Uterus (tissue), 2 donors: ENCODE data around the gene ZC3H12D.

ENCODE experiments used
- POLR2A ChIP-seq, 2 donors: fragments of 450-650 bp; IDR thresholded peaks; one replicate each; pipeline ENCODE4 v1.6.1; 2016; ENCODE audit warnings: antibody characterized with exemption in 2 of 2, mild to moderate bottlenecking in 1 of 2, moderate library complexity in 1 of 2
- TF ChIP-seq, protein P1 (sequence below), 4 experiments: fragments of 200-600 bp in 2 of 4; fragments of 450-650 bp in 2 of 4; sonication (generic) in 2 of 4; IDR thresholded peaks; one replicate each; pipeline ENCODE4 v1.5.1; 2016 to 2019; ENCODE audit warnings: antibody characterized with exemption in 4 of 4, mild to moderate bottlenecking in 2 of 4, moderate library complexity in 1 of 4

DNA sequence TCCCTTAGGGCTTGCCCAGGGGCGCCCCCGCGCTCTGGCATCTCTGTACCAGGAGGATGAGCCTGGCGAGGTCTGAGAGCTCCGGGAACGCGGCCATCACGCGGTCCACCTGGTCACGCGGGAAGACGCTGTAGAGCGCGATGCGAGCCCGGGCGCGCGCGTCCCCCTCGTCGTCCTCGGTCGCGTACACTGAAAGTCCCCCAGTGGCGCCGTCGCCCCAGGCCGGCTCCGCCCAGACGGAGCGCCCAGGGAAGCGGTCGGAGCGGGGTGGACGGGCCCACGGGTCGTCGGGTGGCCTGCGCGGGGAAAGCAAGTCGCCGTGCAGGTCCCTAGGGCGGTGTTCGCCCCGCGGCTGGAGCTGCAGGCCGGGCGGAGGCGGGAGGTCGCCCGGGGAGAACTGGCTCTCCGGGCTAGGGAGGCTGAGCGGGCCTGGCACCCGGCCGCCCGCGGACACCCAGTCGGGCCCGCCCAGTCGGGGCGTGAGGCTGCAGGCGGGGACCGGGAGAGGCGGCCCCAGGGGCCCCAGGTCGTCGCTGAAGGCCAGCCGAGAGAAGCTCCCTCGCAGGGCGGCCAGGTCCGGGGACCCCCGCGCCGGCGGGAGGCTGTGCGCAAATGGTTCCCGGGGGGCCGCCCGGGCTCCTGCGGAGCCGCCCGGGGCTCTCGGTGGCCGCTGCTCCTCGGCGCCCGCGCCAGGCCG lies 34.0 kb downstream of the ZC3H12D start:
- TF ChIP-seq POLR2A (IDR thresholded peaks at IDR 0.05): no peak
- TF ChIP-seq, protein P1, sequence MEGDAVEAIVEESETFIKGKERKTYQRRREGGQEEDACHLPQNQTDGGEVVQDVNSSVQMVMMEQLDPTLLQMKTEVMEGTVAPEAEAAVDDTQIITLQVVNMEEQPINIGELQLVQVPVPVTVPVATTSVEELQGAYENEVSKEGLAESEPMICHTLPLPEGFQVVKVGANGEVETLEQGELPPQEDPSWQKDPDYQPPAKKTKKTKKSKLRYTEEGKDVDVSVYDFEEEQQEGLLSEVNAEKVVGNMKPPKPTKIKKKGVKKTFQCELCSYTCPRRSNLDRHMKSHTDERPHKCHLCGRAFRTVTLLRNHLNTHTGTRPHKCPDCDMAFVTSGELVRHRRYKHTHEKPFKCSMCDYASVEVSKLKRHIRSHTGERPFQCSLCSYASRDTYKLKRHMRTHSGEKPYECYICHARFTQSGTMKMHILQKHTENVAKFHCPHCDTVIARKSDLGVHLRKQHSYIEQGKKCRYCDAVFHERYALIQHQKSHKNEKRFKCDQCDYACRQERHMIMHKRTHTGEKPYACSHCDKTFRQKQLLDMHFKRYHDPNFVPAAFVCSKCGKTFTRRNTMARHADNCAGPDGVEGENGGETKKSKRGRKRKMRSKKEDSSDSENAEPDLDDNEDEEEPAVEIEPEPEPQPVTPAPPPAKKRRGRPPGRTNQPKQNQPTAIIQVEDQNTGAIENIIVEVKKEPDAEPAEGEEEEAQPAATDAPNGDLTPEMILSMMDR (IDR thresholded peaks at IDR 0.05): no peak
